Esophagus muscularis mucosa (tissue), 4 donors: ENCODE data around the gene NLGN4Y. TPM values are rescaled to one million over a fixed set of nuclear protein-coding genes. Genes with fewer than 3 reads are reported as not detected.

ENCODE experiments used
- DNase-seq: peaks from one replicate; pipeline ENCODE4 v3.0.0-alpha.2; 2017; ENCODE audit errors: extremely low spot score
- H3K27ac ChIP-seq, 4 donors: fragments of 200-600 bp; sonication (generic); replicated peaks in 1 of 4; 1 replicate in 3 of 4; 2 replicates in 1 of 4; pipeline ENCODE4 v1.5.1; 2016 to 2019; ENCODE audit warnings: mild to moderate bottlenecking in 1 of 4
- H3K27me3 ChIP-seq, 4 donors: fragments of 200-600 bp; sonication (generic); one replicate each; pipeline versions ENCODE4 v1.5.1 to v1.6.0; 2016 to 2019
- H3K36me3 ChIP-seq, 4 donors: fragments of 200-600 bp; sonication (generic); one replicate each; pipeline ENCODE4 v1.5.1; 2016 to 2019
- H3K4me1 ChIP-seq, 4 donors: fragments of 200-600 bp; sonication (generic); one replicate each; pipeline ENCODE4 v1.5.1; 2016 to 2019
- H3K4me3 ChIP-seq, 4 donors: fragments of 200-600 bp; sonication (generic); 1 replicate in 2 of 4; 2 replicates in 2 of 4; pipeline ENCODE4 v1.5.1; 2016 to 2019; ENCODE audit warnings: mild to moderate bottlenecking in 4 of 4, moderate library complexity in 1 of 4
- H3K9me3 ChIP-seq, 4 donors: fragments of 200-600 bp; sonication (generic); 1 replicate in 3 of 4; 2 replicates in 1 of 4; pipeline ENCODE4 v1.5.1; 2016 to 2019
- EP300 ChIP-seq: sonication (generic); formaldehyde crosslinking; IDR thresholded peaks from one replicate; pipeline ENCODE4 v1.6.1; 2017; ENCODE audit warnings: antibody characterized with exemption
- POLR2A ChIP-seq: fragments of 450-650 bp; IDR thresholded peaks from one replicate; pipeline ENCODE4 v1.6.1; 2017; ENCODE audit warnings: antibody characterized with exemption, moderate library complexity, mild to moderate bottlenecking, low read depth
- POLR2AphosphoS5 ChIP-seq, 2 donors: sonication (generic); formaldehyde crosslinking; IDR thresholded peaks; one replicate each; pipeline ENCODE4 v1.6.1; 2017; ENCODE audit warnings: antibody characterized with exemption in 2 of 2
- WGBS: methylation state at CpG from one replicate; pipeline ENCODE4 v1.1.5; 2018; 5-methylcytosine and 5-hydroxymethylcytosine counted together
- intact Hi-C: fragments of 100-400 bp; cut with DNase I; formaldehyde crosslinking; loops from one replicate; pipeline ENCODE4 v1.15.1; 2023
- total RNA-seq, 4 donors: library from RNA; depleted of rRNA; stranded (reverse); fragments of >200 nt; gene quantifications; one replicate each; pipeline versions ENCODE4 v1.1.0 to v1.2.1, GENCODE V29; 2016
- TF ChIP-seq, protein P1 (sequence below), 3 experiments: fragments of 200-600 bp in 2 of 3; fragments of 450-650 bp in 1 of 3; sonication (generic) in 2 of 3; IDR thresholded peaks; one replicate each; pipeline ENCODE4 v1.5.1; 2017 to 2019; ENCODE audit warnings: antibody characterized with exemption in 3 of 3, mild to moderate bottlenecking in 2 of 3, moderate library complexity in 1 of 3

The NLGN4Y gene
- total RNA-seq, 4 donors from 2014 or later = 0.06 to 24.5 (median 20.9) TPM; not detected in 1

DNA sequence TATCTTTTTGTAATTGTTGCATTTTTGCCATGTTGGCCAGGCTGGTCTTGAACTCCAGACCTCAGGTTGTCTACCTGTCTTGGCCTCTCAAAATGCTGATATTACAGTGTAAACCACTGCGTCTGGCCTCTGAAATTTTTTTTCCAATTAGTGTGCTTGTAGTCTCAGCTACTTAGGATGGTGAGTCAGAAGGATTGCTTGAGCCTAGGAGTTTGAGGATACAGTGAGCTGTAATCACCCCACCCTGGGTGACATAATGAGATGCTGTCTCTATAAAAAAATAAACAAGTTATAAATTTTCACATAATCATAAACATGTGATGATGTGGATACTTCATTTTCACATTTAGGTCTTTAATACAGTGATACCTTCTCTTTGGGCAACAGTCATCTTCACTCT, 154.9 kb downstream of the NLGN4Y start:
- no peak for DNase-seq

DNA sequence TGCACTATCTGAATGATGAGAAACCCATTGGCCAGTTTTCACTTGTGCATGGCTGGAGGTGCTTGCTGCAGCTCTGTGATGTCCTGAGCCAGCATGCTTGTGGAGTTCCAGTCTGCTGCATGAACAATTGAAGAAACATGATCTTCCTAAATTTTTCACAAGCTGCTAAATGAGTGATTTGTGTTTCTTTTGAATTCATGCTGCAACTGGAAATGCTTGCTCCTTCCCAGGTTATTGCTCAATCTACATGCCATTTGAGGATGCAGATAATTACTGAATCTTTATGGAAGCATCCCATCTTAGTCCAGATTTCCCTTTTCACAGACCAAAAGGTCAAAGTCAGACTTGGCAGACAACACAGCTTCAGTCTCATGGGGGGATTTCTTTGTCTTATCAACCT, 170.2 kb downstream of the NLGN4Y start:
- no peaks in the 10 kb centered on the region for H3K36me3 ChIP-seq
- H3K4me1 ChIP-seq = no peaks in the 10 kb centered on the region

More for the DNA sequence above, 154.9 kb downstream of the NLGN4Y start:
- Histone ChIP-seq H3K4me1 (no peaks in the 10 kb centered on the region), H3K4me3 (no peak overlapping the region), H3K27ac (no peak overlapping the region), H3K9me3 (no peaks in the 10 kb centered on the region), H3K36me3 (no peaks in the 10 kb centered on the region), H3K27me3 (no peaks in the 10 kb centered on the region)
- no peak for TF ChIP-seq EP300
- TF ChIP-seq, protein P1, sequence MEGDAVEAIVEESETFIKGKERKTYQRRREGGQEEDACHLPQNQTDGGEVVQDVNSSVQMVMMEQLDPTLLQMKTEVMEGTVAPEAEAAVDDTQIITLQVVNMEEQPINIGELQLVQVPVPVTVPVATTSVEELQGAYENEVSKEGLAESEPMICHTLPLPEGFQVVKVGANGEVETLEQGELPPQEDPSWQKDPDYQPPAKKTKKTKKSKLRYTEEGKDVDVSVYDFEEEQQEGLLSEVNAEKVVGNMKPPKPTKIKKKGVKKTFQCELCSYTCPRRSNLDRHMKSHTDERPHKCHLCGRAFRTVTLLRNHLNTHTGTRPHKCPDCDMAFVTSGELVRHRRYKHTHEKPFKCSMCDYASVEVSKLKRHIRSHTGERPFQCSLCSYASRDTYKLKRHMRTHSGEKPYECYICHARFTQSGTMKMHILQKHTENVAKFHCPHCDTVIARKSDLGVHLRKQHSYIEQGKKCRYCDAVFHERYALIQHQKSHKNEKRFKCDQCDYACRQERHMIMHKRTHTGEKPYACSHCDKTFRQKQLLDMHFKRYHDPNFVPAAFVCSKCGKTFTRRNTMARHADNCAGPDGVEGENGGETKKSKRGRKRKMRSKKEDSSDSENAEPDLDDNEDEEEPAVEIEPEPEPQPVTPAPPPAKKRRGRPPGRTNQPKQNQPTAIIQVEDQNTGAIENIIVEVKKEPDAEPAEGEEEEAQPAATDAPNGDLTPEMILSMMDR (IDR thresholded peaks at IDR 0.05) = no peak
- no peak for TF ChIP-seq POLR2AphosphoS5 (IDR thresholded peaks at IDR 0.05)
- TF ChIP-seq POLR2A = no peak
- no CpG with 5 or more reads among the region's 1 CpG for WGBS
- intact Hi-C loops = no loop called here

DNA sequence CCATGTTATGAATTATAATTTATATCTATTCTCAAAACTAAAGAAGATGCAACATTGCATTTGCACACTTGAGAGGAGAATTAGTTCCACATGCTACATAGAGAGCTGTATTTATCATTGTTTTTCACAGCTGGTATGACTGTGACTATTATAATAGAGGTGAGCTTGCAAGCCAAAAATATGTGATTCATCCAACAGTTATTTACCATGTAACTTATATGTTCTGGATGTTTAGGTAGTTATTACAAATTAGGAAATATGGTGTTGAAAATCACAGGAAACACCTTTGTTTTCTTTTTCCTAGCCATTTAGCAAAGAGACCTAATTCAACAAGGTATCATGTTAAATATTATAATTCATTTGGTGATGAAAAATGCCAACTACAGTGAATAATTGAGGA, 183.8 kb downstream of the NLGN4Y start:
- no peak overlapping the region for H3K4me3 ChIP-seq
- TF ChIP-seq POLR2AphosphoS5 (IDR thresholded peaks at IDR 0.05) = no peak
- TF ChIP-seq POLR2A = no peak
- TF ChIP-seq, protein P1 (IDR thresholded peaks at IDR 0.05) = no peak
- no peak for TF ChIP-seq EP300
- H3K27ac ChIP-seq = no peak overlapping the region
- H3K36me3 ChIP-seq = no peaks in the 10 kb centered on the region
- H3K27me3 ChIP-seq = no peaks in the 10 kb centered on the region
- H3K4me1 ChIP-seq = no peaks in the 10 kb centered on the region
- intact Hi-C loops = no loop called here
- H3K9me3 ChIP-seq = no peaks in the 10 kb centered on the region
- no peak for DNase-seq

More for the DNA sequence above, 170.2 kb downstream of the NLGN4Y start:
- Histone ChIP-seq H3K27me3 (no peaks in the 10 kb centered on the region), H3K4me3 (no peak overlapping the region), H3K9me3 (no peaks in the 10 kb centered on the region), H3K27ac (no peak overlapping the region)
- no peak for DNase-seq
- TF ChIP-seq EP300 = no peak
- TF ChIP-seq, protein P1 (IDR thresholded peaks at IDR 0.05) = no peak
- TF ChIP-seq POLR2AphosphoS5 (IDR thresholded peaks at IDR 0.05) = no peak
- no peak for TF ChIP-seq POLR2A
- intact Hi-C loops = no loop called here

DNA sequence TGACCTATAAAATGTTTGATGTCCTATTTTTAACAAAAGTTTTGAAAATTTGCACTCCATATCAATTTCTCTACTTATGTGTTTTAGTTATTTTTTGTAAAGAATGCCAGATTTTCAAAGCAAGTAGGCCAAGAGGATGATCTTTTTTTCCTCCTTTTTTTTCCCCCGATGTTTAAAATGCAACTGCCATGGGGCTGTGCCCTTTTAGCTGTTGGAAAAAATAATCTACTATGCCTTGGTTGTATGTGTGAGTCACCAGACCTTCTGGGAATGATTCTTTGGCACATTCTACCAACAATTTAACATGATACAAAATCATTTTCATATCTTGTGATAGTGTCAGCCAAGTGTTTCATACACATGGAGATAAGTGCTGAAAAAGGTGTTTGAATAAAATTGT, 217.3 kb downstream of the NLGN4Y start:
- Histone ChIP-seq H3K4me3 (no peak overlapping the region), H3K4me1 (no peaks in the 10 kb centered on the region), H3K36me3 (no peaks in the 10 kb centered on the region), H3K27ac (no peak overlapping the region), H3K27me3 (no peaks in the 10 kb centered on the region), H3K9me3 (no peaks in the 10 kb centered on the region)
- DNase-seq = no peak
- intact Hi-C loops = no loop called here
- TF ChIP-seq POLR2A (no peak), EP300 (no peak), POLR2AphosphoS5 (IDR thresholded peaks at IDR 0.05) (no peak)
- TF ChIP-seq, protein P1 (IDR thresholded peaks at IDR 0.05) = no peak
- no CpG with 5 or more reads among the region's 1 CpG for WGBS

DNA sequence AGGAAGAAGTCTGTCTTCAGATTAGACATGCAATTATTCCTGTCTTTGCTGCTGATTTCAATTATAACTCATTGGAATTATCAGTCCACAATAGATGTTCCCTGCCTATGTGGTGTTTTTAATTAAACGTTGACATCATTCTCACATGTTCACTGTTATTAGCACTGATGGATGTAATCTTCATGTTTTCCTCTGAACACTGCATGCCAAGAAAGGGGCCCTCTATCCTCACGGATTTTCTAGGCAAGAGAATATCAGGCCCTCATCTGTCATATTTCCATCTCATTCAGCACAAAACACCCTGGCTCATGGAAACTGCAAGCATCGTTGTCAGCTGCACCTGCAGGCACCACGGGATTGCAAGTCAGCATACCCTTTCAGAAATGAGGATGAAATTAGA, 224.0 kb downstream of the NLGN4Y start:
- no peaks in the 10 kb centered on the region for H3K4me1 ChIP-seq
- DNase-seq = no peak
- no peaks in the 10 kb centered on the region for H3K36me3 ChIP-seq
- no peak overlapping the region for H3K4me3 ChIP-seq
- no peak overlapping the region for H3K27ac ChIP-seq
- H3K27me3 ChIP-seq = no peaks in the 10 kb centered on the region
- TF ChIP-seq EP300 (no peak), POLR2AphosphoS5 (IDR thresholded peaks at IDR 0.05) (no peak), POLR2A (no peak)
- TF ChIP-seq, protein P1 (IDR thresholded peaks at IDR 0.05) = no peak
- intact Hi-C loops = no loop called here
- no CpG with 5 or more reads among the region's 4 CpGs for WGBS
- H3K9me3 ChIP-seq = no peaks in the 10 kb centered on the region
